Activated naive CD4-positive, alpha-beta T cell treated with anti-CD3 and anti-CD28 coated beads, Interleukin-2, amount 50 U/mL, for 24 hours (primary cell): ENCODE data around the gene NPAS2.
A peak's percentile ranks its signal among the peaks of the same experiment; 100 is the strongest.

Source experiments
- H3K27ac Mint-ChIP-seq: one replicate; pipeline ENCODE4 v1.8.0; 2021; ENCODE audit warnings: mild to moderate bottlenecking, mixed read lengths
- H3K27me3 Mint-ChIP-seq: one replicate; pipeline ENCODE4 v1.8.0; 2021; ENCODE audit warnings: mixed read lengths
- H3K36me3 Mint-ChIP-seq: one replicate; pipeline ENCODE4 v1.8.0; 2021; ENCODE audit warnings: mixed read lengths
- H3K4me1 Mint-ChIP-seq: one replicate; pipeline ENCODE4 v1.8.0; 2021; ENCODE audit warnings: mixed read lengths
- H3K4me3 Mint-ChIP-seq: one replicate; pipeline ENCODE4 v1.8.0; 2021; ENCODE audit warnings: mild to moderate bottlenecking, mixed read lengths
- H3K9me3 Mint-ChIP-seq: one replicate; pipeline ENCODE4 v1.8.0; 2021; ENCODE audit warnings: mixed read lengths

The NPAS2 gene

DNA sequence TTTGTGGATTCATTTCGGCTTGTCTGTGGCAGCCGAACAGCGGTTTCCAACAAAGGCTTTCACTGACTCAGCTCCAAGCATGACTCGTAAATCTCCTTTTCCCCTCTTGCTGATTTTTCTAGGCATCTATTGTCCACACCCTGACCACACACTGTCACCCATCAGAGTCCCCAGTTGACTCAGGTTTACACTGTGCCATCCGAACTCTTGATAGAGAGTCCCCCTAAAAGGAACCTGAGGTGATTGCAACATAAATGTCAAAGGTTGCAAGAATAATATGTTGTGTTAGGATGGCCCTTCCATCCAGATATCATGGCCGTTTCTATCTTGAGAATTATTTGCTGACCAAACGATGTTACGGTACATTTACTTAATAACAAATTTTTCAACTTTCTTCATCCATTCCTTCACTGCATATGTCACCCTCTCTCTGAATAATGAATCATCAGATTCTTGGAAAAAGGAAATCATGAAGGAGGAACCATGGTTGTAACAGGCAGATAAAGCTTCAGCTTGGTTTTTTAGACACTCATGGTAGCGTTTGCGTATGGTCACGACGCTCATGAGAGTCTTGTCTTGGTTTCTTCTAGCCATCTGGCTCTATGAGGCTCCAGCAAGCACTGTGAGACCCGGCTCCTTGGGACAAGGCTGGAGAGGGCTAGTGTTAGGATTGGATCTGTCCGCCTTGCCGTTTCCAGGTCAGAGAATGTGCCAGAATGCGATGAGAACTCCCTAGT is 72.1 kb downstream of the NPAS2 start:
- Mint-ChIP-seq H3K4me3 (no peak overlapping the region), H3K4me1 (no peaks in the 10 kb centered on the region), H3K9me3 (no peaks in the 10 kb centered on the region), H3K27ac (no peak overlapping the region), H3K27me3 (no peaks in the 10 kb centered on the region), H3K36me3 (no peaks in the 10 kb centered on the region)

- Mint-ChIP-seq H3K4me1 (no peaks in the 10 kb centered on the region), H3K27me3 (no peaks in the 10 kb centered on the region), H3K9me3 (no peaks in the 10 kb centered on the region), H3K36me3 (no peaks in the 10 kb centered on the region), H3K27ac (no peak overlapping the region), H3K4me3 (no peak overlapping the region)
These were observed 73.6 kb downstream of the NPAS2 start for GRCh38 chr2:100893392-100894104.

GRCh38 chr2:100894105-100894795 is 74.3 kb downstream of the NPAS2 start:
- H3K4me1 Mint-ChIP-seq, result no peaks in the 10 kb centered on the region
- no peaks in the 10 kb centered on the region for H3K9me3 Mint-ChIP-seq
- no peaks in the 10 kb centered on the region for H3K36me3 Mint-ChIP-seq
- no peaks in the 10 kb centered on the region for H3K27me3 Mint-ChIP-seq
- H3K4me3 Mint-ChIP-seq, result no peak overlapping the region
- no peak overlapping the region for H3K27ac Mint-ChIP-seq

- H3K9me3 Mint-ChIP-seq, result no peaks in the 10 kb centered on the region
- H3K27ac Mint-ChIP-seq, result no peak overlapping the region
- no peak overlapping the region for H3K4me3 Mint-ChIP-seq
- H3K36me3 Mint-ChIP-seq, result no peaks in the 10 kb centered on the region
- H3K4me1 Mint-ChIP-seq, result no peaks in the 10 kb centered on the region
- H3K27me3 Mint-ChIP-seq, result no peaks in the 10 kb centered on the region
These were observed 74.8 kb downstream of the NPAS2 start for GRCh38 chr2:100894796-100895156.

- H3K27me3 Mint-ChIP-seq, result no peaks in the 10 kb centered on the region
- H3K9me3 Mint-ChIP-seq, result no peaks in the 10 kb centered on the region
- H3K27ac Mint-ChIP-seq, result no peak overlapping the region
- no peak overlapping the region for H3K4me3 Mint-ChIP-seq
- no peaks in the 10 kb centered on the region for H3K4me1 Mint-ChIP-seq
- H3K36me3 Mint-ChIP-seq, result no peaks in the 10 kb centered on the region
These were observed 75.5 kb downstream of the NPAS2 start for GRCh38 chr2:100895402-100895801.

DNA sequence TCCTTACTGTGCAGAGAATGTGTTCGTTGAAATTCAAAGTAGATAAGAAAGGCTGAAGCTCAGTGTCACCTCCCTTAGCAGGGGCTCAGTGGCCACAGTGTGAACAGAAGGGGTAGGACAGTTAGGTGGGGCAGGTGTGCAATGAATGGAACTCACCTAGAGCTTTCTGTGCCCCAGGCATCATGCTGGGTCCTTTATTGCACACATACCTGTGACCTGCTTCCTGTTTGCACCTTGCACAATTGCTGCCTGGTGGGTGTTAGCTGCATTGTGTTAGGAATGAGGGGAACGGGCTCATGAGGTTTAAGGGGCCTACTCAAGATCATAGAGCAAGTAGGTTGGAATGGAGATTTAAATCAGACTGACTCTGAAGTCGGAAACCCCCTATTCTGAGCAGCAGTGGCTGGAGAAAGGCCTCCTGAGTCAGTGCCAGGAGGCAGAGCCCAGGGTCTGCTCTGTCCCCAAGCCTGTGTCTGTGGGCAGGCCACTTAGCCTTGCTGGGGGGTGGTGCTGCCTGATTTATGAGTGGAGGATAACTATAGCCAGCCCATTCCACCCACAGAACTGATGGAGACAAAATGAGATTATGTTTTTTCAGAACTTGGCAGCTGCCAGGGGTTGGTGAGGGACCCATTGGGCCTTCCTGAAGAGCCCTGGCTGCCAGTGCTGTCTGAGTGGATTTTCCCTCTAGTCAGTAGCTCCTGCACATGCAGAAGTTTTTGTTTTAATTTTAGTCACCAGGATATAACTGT is 76.2 kb downstream of the NPAS2 start:
- Mint-ChIP-seq H3K36me3 (peaks cover 2% of the 10 kb centered on the region), H3K9me3 (no peaks in the 10 kb centered on the region), H3K27ac (no peak overlapping the region), H3K27me3 (no peaks in the 10 kb centered on the region), H3K4me3 (no peak overlapping the region), H3K4me1 (no peaks in the 10 kb centered on the region)

DNA sequence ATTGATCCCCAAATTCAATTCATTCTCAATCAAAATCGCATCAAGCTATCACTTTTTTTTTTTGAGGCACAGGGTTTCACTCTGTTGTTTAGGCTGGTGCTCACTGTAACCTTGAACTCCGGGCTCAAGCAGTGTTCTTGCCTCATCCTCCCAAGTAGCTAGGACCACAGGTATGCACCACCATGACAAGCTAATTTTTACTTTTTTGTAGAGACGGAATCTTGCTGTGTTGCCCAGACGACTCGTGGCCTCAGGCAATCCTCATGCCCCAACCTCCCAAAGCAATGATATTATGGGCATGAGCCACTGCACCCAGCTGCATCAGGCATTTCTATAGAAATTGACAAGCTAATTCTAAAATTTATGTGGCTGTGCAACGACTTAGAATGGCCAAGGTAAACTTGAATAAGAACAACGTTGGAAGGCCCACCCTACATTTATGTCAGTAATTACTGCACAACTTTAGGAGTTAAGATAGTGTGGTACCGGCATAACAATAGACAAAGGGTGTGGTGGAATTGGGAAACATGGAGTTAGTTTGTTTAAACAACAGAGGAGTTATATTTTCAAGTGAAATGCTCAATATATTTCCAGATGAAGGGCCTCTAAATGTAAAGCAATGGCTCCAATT is 78.2 kb downstream of the NPAS2 start:
- H3K27me3 Mint-ChIP-seq, result no peaks in the 10 kb centered on the region
- no peaks in the 10 kb centered on the region for H3K9me3 Mint-ChIP-seq
- H3K36me3 Mint-ChIP-seq, result peaks cover 2% of the 10 kb centered on the region
- no peak overlapping the region for H3K4me3 Mint-ChIP-seq
- H3K4me1 Mint-ChIP-seq, result no peaks in the 10 kb centered on the region
- H3K27ac Mint-ChIP-seq, result no peak overlapping the region

DNA sequence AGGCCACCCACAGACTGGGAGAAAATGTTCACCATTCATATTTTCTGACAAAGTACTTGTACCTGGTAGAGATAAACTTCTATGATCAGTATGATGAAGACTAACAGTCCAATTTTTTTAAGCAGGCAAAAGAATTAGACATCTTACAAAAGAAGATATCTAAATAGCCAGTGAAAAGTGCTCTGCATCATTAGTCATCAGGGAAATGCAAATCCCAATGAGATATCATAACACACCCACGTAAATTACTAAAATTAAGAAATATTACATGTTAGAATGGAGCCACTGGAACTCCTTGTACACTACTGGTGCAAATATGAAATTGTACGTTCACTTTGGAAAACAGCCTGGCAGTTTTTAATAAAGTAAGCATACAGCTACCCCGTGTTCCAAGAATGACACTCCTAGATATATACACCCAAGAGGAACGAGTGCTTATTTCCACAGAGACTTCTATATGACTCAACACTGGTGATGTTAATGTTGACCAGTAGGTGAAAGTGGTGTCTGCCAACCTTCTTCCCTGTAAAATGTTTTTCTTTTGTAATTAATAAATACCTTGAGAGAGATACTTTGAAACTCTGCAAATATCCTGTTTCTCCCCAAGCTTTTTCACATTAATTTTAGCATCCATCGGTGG is 80.3 kb downstream of the NPAS2 start:
- H3K4me3 Mint-ChIP-seq, result no peak overlapping the region
- no peaks in the 10 kb centered on the region for H3K9me3 Mint-ChIP-seq
- H3K4me1 Mint-ChIP-seq, result no peaks in the 10 kb centered on the region
- H3K27ac Mint-ChIP-seq, result no peak overlapping the region
- H3K36me3 Mint-ChIP-seq, result peaks cover 4% of the 10 kb centered on the region
- no peaks in the 10 kb centered on the region for H3K27me3 Mint-ChIP-seq

- no peaks in the 10 kb centered on the region for H3K27me3 Mint-ChIP-seq
- no peaks in the 10 kb centered on the region for H3K9me3 Mint-ChIP-seq
- no peak overlapping the region for H3K27ac Mint-ChIP-seq
- H3K4me1 Mint-ChIP-seq, result peaks cover 12% of the 10 kb centered on the region
- peaks cover 4% of the 10 kb centered on the region for H3K36me3 Mint-ChIP-seq
- H3K4me3 Mint-ChIP-seq, result no peak overlapping the region
These were observed 83.0 kb downstream of the NPAS2 start for GRCh38 chr2:100902817-100903405.

- peaks cover 4% of the 10 kb centered on the region for H3K36me3 Mint-ChIP-seq
- no peak overlapping the region for H3K4me3 Mint-ChIP-seq
- no peak overlapping the region for H3K27ac Mint-ChIP-seq
- peaks cover 13% of the 10 kb centered on the region for H3K4me1 Mint-ChIP-seq
- no peaks in the 10 kb centered on the region for H3K27me3 Mint-ChIP-seq
- no peaks in the 10 kb centered on the region for H3K9me3 Mint-ChIP-seq
These were observed 83.8 kb downstream of the NPAS2 start for GRCh38 chr2:100903534-100904258.

GRCh38 chr2:100905132-100905805 is 85.3 kb downstream of the NPAS2 start:
- H3K4me3 Mint-ChIP-seq, result no peak overlapping the region
- no peaks in the 10 kb centered on the region for H3K9me3 Mint-ChIP-seq
- no peaks in the 10 kb centered on the region for H3K27me3 Mint-ChIP-seq
- peaks cover 13% of the 10 kb centered on the region for H3K4me1 Mint-ChIP-seq
- H3K36me3 Mint-ChIP-seq, result peaks cover 4% of the 10 kb centered on the region
- no peak overlapping the region for H3K27ac Mint-ChIP-seq

DNA sequence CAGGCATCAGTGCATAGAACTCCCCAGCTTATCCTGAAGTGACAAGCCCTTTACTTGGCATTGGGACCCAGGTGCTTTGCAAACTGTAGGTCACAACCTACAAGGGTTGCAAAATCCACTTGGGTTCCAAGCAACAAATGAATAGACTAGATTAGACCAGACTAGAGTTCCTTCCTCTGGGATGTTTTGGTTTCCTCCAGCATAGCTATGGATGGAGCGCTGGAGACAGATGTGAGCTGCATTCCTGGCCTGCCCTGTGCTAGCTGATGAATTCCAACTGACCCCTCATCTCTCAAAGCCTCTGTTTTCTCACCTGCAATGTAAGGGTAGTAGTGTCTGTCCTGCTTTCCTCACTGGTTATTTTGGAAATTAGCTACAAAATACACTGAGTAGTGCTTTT is 86.2 kb downstream of the NPAS2 start:
- Mint-ChIP-seq H3K4me3 (no peak overlapping the region), H3K9me3 (no peaks in the 10 kb centered on the region), H3K36me3 (peaks cover 2% of the 10 kb centered on the region), H3K4me1 (peaks cover 13% of the 10 kb centered on the region), H3K27me3 (no peaks in the 10 kb centered on the region), H3K27ac (no peak overlapping the region)

DNA sequence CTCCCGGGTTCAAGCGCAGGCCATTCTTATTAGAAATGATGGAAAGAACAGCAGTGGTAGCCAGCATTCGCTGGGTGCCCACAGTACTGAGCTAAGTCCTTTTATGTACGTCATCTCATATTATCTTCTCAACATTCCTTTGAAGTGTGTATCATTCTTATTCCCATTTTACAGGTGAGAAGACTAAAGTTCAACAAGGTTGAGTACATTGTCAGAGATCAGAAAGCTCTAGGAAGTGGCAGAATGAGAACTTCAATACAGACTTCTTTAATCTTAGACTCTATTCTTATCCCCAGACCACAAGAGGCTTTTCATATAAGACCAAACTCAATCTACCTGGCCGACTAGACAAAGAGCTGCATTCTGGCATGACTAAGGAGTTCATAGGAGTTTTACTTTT is 86.7 kb downstream of the NPAS2 start:
- no peaks in the 10 kb centered on the region for H3K27me3 Mint-ChIP-seq
- peak overlapping the region; percentile 31 for H3K27ac Mint-ChIP-seq
- no peak overlapping the region for H3K4me3 Mint-ChIP-seq
- no peaks in the 10 kb centered on the region for H3K9me3 Mint-ChIP-seq
- H3K36me3 Mint-ChIP-seq, result peaks cover 2% of the 10 kb centered on the region
- H3K4me1 Mint-ChIP-seq, result peaks cover 13% of the 10 kb centered on the region

DNA sequence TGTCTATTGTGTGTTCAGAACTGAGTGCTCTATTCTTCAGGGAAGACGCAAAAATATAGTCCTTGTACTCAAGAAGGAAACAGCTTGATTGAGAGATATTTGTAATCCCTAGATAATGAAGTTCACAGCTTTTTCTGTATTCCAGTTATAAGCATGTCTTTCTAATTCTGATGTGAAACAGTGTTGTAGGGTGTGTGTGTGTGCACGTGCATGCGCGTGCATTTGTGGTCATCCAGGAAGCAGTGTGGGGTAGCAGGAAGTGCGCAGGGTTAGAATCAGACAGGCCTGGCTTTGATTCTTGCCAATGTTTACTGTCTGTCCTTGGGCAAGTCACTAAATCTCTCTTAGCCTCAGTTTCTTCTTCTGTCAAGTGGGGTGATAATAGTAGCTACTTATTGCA is 87.9 kb downstream of the NPAS2 start:
- no peaks in the 10 kb centered on the region for H3K27me3 Mint-ChIP-seq
- no peak overlapping the region for H3K27ac Mint-ChIP-seq
- no peak overlapping the region for H3K4me3 Mint-ChIP-seq
- H3K4me1 Mint-ChIP-seq, result peaks cover 13% of the 10 kb centered on the region
- no peaks in the 10 kb centered on the region for H3K9me3 Mint-ChIP-seq
- H3K36me3 Mint-ChIP-seq, result peaks cover 2% of the 10 kb centered on the region
